Left cardiac atrium (tissue), 4 donors: ENCODE results near the gene LRBA. TPM values are rescaled to one million over a fixed set of nuclear protein-coding genes. Genes with fewer than 3 reads are reported as not detected.
A peak's percentile ranks its signal among the peaks of the same experiment; 100 is the strongest.
"Not testable (repeated sequence)": the region's sequence is repeated elsewhere in the genome, so short reads cannot be mapped to it uniquely, and the experiment has no call there.

Source experiments
- ATAC-seq, 2 donors: fragments of 200-7000 bp; cut with Tn5 transposase; one replicate each; pipeline ENCODE4 v1.9.1; 2020; ENCODE audit warnings: mild to moderate bottlenecking in 2 of 2, moderate library complexity in 2 of 2
- DNase-seq: peaks from one replicate; pipeline ENCODE4 v3.0.0-alpha.2; 2020
- intact Hi-C, 2 donors: fragments of 100-400 bp; cut with DNase I; formaldehyde crosslinking; loops; one replicate each; pipeline versions ENCODE4 v1.14.1 to v1.15.1; 2022 to 2023
- total RNA-seq, 2 donors: library from RNA; stranded (reverse); fragmentation: NEBNext Ultra II Directional; extraction: Animal tissue kit (Norgen Biotek cat#: 25700); gene quantifications; one replicate each; pipeline ENCODE4 v1.2.1, GENCODE V29; 2021
- donor health status: DM: no; HTN: yes; CAD: no.
- donor health status: DM: no; HTN: yes; CAD: no; lungs with severe emphysema.
- donor health status: DM: yes; HTN: yes; CAD: no.
- donor health status: Dilated cardiomyopathy.

LRBA gene
- total RNA-seq, 2 donors from 2014 or later: 20.0 to 25.7 TPM

DNA sequence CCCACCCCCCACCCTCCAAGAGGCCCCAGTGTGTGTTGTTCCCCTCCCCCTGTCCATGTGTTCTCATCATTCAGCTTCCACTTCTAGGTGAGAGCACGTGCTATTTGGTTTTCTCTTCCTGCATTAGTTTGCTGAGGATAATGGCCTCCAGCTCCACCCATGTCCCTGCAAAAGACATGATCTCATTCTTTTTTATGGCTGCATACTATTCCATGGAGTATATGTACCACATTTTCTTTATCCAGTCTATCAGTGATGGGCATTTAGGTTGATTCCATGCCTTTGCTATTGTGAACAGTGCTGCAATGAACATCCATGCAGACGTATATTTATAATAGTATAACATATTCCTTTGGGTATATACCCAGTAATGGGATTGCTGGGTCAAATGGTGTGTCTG lies 628.7 kb downstream of the LRBA start:
- ATAC-seq, intact Hi-C loops, DNase-seq: not testable (repeated sequence)

GRCh38 chr4:150385606-150386005 lies 629.5 kb downstream of the LRBA start:
- peak; percentile 95 to 98 for ATAC-seq
- intact Hi-C loops: no loop called here
- DNase-seq: no peak

DNA sequence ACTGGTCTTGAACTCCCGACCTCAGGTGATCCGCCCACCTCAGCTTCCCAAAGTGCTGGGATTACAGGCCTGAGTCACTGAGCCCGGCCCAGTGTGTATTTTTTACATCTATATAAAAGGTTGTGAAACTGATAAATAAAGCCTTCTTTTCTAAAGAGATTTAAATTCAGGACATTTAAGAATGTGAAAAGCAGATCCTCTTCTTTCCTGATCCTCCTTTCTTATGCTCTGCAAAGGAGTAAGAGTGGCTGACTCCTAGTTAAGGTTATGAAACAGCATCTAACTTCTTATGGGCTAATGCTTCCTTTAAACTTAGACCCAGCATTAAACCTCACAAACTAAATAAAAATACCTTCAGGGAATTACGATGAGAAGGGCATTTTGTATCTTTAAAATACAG lies 630.8 kb downstream of the LRBA start:
- intact Hi-C loops: no loop called here
- ATAC-seq: no peak

DNA sequence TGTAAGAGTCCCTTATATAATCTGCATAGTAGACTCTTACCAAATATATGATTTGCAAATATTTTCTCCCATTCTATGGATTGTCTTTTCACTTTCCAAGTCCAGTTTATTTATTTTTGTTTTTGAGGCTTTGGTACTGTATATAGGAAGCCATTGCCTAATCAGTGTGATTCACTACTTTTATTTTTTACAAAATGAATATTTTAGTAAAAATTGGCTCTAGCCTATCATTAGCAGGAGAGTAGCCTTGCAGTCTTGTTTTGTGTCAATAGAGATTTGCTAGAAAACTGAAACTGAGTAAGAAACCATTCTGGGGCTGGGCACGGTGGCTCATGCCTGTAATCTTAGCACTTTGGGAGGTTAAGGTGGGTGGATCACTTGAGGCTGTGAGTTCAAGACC lies 633.1 kb downstream of the LRBA start:
- intact Hi-C loops: no loop called here
- no peak for ATAC-seq
- no peak for DNase-seq

More for the DNA sequence above, 630.8 kb downstream of the LRBA start:
- no peak for DNase-seq

DNA sequence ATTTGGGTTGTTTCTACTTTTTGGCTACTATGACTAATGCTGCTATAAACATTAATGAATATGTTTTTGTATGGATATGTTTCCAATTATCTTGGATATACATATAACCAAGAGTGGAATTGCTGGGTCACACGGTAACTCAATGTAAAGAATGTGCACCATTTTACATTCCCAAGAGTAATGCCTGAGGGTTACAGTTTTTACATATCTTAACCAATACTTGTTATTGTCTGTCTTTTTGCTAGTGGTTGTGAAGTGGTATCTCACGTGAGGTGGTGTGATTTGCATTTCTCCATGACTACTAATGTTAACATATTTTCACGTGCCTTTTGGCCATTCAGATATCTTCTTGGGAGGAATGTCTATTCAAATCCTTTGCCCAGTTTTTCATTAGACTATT lies 633.5 kb downstream of the LRBA start:
- DNase-seq (no peak), ATAC-seq (no peak)
- intact Hi-C loops: no loop called here

GRCh38 chr4:150381036-150381435 lies 634.0 kb downstream of the LRBA start:
- DNase-seq (no peak), ATAC-seq (no peak)
- intact Hi-C loops: no loop called here

DNA sequence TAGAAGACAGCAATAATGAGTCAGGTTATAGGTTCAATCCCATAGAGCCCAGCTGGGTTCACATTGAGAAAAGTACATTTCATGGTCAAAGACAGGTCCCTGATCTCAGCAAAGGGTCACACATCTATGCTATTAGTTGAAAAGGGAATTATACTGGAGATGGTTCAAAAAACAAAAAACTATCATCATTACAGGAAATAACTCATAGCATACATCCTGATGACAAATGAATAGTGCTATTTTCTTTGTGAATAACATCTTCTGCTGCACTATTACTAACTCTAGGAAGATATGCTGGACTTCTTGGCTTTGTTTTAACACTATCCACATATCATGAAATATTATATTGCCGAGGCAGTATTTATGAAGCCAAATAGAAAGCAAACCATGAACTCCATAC lies 635.6 kb downstream of the LRBA start:
- no peak for DNase-seq
- intact Hi-C loops: no loop called here
- ATAC-seq: no peak

DNA sequence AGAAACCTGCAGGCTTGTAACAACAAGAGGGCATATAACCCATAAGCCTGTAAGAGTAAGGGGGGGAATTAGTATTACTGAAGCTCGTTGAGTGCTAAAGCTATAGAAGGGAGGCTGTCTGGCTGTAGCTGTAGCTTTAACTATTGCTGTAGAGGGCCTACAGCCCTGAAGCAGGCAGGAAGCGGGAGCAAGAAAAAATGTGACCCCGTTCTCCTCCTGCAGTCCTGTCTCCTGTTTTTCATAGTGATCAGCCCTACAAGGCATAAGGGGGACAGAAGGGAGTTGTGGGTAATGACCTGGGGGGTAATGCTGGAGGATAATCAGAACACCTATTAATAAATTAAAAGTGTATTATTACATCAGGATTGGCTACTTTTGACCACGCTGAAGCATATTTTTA lies 640.1 kb downstream of the LRBA start:
- intact Hi-C loops: no loop called here
- DNase-seq: no peak
- ATAC-seq: no peak

GRCh38 chr4:150371869-150372268 lies 643.2 kb downstream of the LRBA start:
- no peak for ATAC-seq

DNA sequence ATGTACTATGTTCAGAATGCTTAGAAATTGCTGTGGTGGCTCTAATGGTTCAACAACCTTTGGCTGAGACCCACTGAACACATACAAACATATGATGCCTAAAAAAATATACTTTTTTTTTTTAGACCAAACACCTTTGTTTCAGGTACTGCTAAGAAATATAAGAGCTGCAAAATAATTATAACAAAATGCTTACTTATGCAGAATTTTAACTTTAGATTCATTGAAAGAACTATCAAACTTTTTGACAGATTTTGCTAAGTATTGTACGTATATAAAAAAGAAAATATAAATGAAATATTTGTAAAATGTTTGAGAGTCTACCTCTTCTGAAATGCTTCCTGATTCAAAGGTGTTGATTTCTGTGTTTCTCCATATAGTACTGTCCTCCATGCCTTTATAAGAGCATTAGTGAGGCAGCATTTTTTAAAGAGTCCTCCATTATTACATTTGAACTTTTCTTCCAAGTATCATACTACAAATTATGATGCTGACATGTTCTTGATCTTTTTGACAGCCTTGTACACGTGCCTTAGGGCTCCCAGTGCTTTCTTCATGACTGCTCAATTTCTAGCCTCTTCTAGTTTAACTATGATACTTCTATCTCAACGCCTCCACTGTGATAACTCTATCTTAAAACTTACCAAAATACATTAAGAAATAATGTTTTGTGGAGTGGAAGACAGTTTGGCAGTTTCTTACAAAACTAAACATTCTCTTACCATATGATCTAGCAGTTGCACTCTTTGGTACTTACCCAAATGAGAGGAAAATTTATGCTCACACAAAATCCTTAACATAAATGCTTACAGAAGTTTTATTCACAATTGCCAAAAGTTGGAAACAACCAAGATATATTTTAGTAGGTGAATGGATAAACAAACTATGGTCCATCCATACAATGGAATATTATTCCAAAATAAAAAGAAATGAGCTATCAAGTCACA lies 645.4 kb downstream of the LRBA start:
- ATAC-seq: no peak
- intact Hi-C loops: no loop called here
- no peak for DNase-seq

More at GRCh38 chr4:150371869-150372268, 643.2 kb downstream of the LRBA start:
- intact Hi-C loops: no loop called here
- DNase-seq: no peak

DNA sequence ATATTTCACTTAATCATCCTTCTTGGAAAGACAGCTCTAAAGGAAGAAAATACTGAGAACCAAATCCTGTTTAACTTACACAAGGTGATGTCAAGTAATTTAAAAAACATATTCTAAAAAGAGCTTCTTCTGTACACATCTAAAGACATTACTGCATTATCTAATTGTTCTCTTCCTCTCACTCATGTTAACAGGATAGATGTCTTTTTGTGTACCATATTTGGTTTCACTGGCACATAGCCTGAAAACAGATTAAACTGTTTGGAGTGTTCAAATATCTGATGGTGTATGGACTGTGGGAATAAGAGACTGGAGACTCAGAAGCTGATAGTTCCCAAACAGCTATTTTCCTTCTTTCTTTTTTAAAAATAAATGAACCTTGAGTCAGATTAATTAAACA lies 646.4 kb downstream of the LRBA start:
- intact Hi-C loops: no loop called here
- DNase-seq: no peak
- ATAC-seq: no peak

DNA sequence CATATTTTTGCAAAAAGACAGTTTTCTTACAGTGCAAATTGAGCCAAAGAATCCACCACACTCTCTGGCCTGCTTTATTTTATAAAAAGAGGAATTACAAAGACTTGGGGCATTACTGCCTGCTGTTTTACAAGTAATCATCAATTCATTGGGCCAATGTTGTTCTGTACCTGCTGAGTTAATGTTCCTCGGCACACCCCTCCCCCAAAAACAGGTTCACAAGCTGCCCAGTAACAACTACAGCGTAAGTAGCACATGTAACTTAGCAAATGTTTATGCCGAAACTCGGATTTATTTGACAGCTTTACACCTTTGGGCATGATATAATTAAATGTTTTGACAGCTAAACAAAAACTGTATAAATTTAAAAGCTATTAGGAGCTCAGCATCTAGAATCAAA lies 647.8 kb downstream of the LRBA start:
- intact Hi-C loops: no loop called here
- DNase-seq: no peak
- ATAC-seq: no peak

DNA sequence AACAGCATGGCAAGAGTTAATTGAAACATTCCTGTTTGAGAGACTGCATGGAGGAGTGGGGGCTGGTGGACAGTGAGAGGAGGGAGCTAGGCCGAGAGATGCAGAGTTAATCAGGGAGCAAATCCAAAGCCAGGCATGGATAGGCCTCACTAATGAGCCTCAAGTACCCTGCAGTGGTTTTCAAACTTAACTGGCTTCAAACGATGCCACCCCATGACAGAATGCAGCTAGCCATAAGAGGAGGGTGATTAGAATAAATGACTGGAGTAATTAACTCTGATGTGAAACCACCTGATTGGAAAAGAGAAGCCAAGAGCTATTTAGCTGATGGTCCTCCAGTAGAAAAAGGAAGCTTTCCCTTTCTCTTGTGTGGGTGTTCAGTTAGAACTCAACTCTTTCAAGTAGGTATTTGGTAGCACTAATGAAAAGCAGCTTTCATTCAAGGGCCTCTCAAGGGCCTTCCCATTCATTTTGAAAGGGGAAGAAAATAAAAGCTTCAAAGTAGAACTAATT lies 648.5 kb downstream of the LRBA start:
- no peak for DNase-seq
- intact Hi-C loops: no loop called here
- peak in 1 of 2 donors; percentile 23 for ATAC-seq

- intact Hi-C loops: no loop called here
- no peak for DNase-seq
- no peak for ATAC-seq
These were observed 651.1 kb downstream of the LRBA start for GRCh38 chr4:150363721-150364688.

DNA sequence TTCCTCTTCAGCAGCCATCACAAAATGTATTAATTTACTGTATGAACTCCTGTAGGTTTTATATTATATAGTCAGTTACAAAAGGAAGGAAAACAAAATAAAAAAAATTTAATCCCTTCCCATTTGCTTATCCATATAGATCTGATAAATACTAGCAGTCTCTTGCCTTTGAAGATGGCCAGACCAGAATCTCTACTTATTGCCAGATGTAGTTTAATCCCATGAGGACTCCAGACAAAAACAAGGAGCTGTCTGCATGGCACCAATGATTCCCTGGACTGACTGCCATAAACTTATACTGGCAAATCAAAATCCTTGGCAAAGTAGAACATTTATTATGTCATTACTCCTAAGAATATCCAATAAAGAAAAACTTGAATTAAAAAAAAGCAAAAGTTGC lies 656.4 kb downstream of the LRBA start:
- ATAC-seq: no peak
- intact Hi-C loops: no loop called here

GRCh38 chr4:150357829-150358228 lies 657.3 kb downstream of the LRBA start:
- no peak for DNase-seq
- intact Hi-C loops: no loop called here
- ATAC-seq: no peak

More for the DNA sequence above, 656.4 kb downstream of the LRBA start:
- DNase-seq: no peak

- ATAC-seq: no peak
- intact Hi-C loops: no loop called here
- DNase-seq: no peak
These were observed 659.1 kb downstream of the LRBA start for GRCh38 chr4:150355858-150356455.

DNA sequence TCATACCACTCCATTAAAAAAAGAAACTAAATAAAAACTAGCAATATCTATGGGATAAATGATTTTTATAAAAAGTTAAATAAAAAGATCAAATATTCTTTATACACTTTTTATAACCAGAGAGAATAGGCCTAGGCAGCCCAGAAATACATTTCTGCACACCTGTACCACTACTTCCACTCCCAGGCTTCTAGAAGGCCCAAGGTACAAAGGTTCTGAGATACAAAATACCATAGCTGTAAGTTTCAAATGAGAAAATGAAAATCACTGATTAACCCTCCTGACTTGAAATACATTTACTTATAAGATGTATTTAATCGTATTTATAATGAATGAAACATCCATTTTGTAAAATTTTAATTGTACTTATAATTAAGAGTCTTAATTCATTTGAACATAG lies 659.7 kb downstream of the LRBA start:
- no peak for DNase-seq
- ATAC-seq: no peak
- intact Hi-C loops: no loop called here

DNA sequence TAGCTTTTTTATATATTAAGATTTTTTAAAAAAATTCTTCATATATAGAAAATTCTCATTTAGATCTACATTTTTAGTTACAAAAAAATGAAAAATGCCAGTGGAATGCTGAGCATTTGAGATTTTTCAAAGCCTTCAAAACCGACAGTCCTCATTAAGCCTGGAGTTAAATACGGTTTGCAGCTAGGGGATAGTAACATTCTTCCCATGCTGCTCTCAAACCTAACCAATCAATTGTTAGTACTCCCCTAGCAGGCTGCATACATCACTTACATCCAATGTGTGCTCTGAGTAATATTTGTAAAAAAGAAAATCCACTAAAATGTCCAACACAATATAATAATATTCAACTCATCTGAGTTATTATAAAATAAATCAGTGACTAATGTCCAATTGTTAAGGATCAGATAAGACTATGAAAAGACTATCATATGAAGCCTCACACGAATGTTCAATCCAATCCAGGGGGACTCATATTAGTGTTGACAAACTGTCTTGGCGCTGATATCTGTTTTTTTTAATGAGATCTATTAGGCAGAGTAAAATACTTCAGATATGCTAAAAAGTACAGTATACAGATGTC lies 660.8 kb downstream of the LRBA start:
- DNase-seq: no peak
- ATAC-seq: no peak
- intact Hi-C loops: no loop called here
